Panc1 (cell line): ENCODE measurements around the gene PROK1.

Experiments used
- CTCF ChIP-seq: fragments of 450-650 bp; IDR thresholded peaks from 2 replicates; pipeline ENCODE4 v1.5.1; 2017; ENCODE audit warnings: mild to moderate bottlenecking
- TF ChIP-seq, protein P1 (sequence below), 2 experiments: IDR thresholded peaks; 2 replicates each; pipeline ENCODE4 v1.6.1; 2011 to 2012; ENCODE audit warnings: low read depth in 2 of 2, control low read depth in 1 of 2, low read length in 1 of 2, mild to moderate bottlenecking in 1 of 2, moderate library complexity in 1 of 2; ENCODE audit not compliant: insufficient read depth in 1 of 2

DNA sequence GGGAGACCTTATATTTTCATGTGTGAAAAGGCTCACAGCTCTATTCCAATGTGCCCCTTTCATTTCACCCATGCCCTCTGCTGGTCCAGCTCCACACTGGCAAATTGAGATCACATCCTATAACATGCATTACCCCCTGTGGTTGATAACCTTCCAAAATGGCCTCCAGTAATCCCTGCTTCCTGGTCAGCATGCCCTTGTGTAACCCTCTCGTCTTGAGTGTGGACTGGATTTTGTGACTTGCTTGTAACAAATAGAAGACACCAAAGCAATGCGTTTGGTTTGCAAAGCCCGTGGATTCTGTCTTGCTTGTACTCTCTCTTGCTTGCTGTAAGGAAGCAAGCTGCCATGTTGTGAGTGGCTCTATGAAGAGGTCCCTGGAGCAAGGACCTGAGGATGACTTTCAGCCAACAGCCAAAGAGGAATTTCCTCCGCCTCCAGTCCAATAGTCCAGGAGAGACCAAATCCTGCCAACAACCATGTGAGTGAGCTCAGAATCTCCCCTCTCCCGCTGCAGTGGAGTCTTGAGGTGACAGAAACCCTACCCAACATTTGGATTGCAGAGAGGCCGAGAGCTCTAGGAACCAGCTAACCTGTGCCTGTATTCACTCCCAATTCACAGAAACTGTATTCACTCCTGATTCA is 50.7 kb downstream of the PROK1 start:
- no peak for TF ChIP-seq CTCF
- TF ChIP-seq, protein P1, sequence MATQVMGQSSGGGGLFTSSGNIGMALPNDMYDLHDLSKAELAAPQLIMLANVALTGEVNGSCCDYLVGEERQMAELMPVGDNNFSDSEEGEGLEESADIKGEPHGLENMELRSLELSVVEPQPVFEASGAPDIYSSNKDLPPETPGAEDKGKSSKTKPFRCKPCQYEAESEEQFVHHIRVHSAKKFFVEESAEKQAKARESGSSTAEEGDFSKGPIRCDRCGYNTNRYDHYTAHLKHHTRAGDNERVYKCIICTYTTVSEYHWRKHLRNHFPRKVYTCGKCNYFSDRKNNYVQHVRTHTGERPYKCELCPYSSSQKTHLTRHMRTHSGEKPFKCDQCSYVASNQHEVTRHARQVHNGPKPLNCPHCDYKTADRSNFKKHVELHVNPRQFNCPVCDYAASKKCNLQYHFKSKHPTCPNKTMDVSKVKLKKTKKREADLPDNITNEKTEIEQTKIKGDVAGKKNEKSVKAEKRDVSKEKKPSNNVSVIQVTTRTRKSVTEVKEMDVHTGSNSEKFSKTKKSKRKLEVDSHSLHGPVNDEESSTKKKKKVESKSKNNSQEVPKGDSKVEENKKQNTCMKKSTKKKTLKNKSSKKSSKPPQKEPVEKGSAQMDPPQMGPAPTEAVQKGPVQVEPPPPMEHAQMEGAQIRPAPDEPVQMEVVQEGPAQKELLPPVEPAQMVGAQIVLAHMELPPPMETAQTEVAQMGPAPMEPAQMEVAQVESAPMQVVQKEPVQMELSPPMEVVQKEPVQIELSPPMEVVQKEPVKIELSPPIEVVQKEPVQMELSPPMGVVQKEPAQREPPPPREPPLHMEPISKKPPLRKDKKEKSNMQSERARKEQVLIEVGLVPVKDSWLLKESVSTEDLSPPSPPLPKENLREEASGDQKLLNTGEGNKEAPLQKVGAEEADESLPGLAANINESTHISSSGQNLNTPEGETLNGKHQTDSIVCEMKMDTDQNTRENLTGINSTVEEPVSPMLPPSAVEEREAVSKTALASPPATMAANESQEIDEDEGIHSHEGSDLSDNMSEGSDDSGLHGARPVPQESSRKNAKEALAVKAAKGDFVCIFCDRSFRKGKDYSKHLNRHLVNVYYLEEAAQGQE (IDR thresholded peaks at IDR 0.05; ENCODE audit: insufficient read depth in 1 of 2, low read depth in 2 of 2, low read length in 1 of 2), result no peak
